ENCODE data around the gene MYH14.
A peak's percentile ranks its signal among the peaks of the same experiment; 100 is the strongest.
"Not testable (repeated sequence)": the region's sequence is repeated elsewhere in the genome, so short reads cannot be mapped to it uniquely, and the experiment has no call there.

Gene MYH14

DNA sequence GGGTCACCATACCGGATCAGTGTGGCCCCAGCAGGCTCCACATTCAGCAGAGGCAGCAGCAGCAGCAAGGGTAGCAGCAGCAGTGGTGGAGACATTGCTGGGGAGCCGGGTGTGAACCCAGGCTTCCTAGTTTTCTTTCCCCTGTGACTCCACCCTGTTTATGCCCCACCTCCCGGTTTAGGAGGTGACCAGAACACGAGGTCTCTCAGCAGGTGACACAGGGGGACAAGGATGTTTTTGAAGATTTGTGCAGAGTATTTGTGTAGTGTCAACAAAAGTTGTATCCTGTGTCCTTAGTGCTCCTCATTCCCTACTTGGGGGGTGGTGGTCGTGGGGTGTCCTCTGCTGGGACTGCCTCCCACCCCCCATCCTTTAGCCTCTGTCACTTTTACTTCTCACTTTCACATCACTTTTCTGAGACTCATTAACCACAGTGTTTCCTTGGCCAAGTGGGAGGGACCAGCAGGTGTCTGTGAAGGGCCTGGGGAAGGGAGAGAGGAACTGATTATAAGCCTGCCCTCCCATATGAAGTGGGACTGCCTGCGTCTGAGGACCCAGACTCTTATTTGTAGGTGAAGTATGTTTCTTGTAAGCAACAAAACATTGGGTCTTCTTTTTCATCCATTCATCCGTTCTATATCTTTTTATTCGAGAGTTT lies 141.4 kb downstream of the MYH14 start:
- H3K4me3 ChIP-seq (ENCODE audit: control insufficient read depth, low read depth, low read length) = no peak overlapping the region
- no peak for DNase-seq (ENCODE audit: low read depth)
- TF ChIP-seq, protein P1, sequence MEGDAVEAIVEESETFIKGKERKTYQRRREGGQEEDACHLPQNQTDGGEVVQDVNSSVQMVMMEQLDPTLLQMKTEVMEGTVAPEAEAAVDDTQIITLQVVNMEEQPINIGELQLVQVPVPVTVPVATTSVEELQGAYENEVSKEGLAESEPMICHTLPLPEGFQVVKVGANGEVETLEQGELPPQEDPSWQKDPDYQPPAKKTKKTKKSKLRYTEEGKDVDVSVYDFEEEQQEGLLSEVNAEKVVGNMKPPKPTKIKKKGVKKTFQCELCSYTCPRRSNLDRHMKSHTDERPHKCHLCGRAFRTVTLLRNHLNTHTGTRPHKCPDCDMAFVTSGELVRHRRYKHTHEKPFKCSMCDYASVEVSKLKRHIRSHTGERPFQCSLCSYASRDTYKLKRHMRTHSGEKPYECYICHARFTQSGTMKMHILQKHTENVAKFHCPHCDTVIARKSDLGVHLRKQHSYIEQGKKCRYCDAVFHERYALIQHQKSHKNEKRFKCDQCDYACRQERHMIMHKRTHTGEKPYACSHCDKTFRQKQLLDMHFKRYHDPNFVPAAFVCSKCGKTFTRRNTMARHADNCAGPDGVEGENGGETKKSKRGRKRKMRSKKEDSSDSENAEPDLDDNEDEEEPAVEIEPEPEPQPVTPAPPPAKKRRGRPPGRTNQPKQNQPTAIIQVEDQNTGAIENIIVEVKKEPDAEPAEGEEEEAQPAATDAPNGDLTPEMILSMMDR (IDR thresholded peaks at IDR 0.05; ENCODE audit: control insufficient read depth, insufficient read depth, low read depth, low read length, missing control alignments) = no peak

DNA sequence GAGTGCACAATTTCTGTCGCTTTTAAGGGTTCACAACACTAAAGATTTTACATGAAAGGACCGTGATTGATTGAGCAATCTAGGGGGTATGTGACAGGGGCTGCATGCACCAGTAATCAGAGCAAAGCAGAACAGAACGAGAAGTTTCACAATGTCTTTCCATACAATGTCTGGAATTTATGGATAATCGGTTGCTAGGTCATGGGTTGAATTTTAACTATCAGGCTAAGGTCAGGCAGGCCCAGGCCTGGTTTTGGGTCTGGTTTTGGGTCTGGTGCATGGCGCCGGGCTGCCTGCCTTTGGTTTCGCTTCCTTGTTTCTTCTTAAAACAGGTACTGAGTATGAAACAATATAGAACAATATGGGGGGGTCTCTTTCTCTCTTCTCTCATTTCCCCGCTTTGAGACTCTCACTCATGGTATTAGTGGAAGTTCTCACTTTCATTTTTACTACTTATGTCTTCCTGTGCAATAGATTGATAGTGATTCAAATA lies 143.7 kb downstream of the MYH14 start:
- DNase-seq (ENCODE audit: low read depth); H3K4me3 ChIP-seq (ENCODE audit: control insufficient read depth, low read depth, low read length): not testable (repeated sequence)

DNA sequence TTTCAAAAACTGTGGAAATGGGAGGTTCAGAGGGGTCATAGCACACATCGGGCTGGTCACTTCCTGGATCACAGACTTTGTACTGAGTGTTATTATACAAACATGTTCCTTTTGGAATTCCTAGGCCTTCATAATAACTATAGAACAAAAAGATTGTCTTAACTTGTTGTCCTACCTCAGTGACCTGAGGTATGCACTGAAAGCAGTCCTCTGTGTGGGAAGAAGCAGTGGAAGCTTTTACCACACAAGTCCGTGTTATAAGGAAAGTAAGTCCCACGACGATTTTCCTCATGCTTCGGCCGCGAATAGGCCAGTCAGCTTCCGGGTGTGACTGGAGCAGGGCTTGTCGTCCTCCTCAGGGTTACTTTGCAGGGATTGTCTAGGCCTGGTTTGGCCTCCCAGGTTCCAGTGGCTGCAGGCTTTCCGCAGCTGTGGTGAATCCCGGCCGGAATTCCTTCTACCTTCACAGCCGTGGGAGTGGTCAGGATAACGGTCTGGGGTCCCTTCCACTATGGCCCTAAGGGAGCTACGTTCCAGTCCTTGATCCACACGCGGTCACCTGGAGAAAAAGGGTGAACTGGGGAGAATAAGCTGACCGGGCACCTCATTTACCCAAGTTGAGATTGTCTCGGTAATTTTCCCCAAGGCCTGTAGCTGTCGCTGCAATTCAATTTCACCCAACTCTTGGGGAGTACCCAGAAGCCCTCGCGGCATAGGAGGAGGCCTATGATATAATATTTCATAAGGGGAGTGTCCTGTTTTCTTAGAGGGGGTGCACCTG lies 146.0 kb downstream of the MYH14 start:
- no peak overlapping the region for H3K4me3 ChIP-seq (ENCODE audit: control insufficient read depth, low read depth, low read length)
- TF ChIP-seq, protein P1 (IDR thresholded peaks at IDR 0.05; ENCODE audit: control insufficient read depth, insufficient read depth, low read depth, low read length, missing control alignments) = peak; percentile 6
- no peak for DNase-seq (ENCODE audit: low read depth)

DNA sequence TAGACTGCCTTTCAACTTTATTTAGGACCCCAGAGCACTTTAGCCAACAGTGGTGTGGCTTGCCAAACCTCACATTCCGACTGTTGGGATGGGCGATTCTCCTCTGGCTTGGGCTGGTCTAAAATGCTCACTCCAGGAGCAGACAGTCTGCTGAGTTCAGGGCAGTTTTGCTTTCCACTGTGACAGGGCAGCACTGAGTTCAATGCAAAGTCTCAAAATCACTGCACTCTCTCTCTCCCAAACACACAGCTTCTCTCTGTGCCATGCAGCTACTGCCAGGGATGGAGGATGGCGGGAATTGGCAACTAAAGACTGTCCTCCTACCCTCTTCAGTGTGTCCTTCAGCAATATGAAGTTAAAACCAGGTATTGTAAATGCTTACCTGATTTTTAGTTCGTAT lies 148.8 kb downstream of the MYH14 start:
- DNase-seq (ENCODE audit: low read depth) = no peak
- TF ChIP-seq, protein P1 (IDR thresholded peaks at IDR 0.05; ENCODE audit: control insufficient read depth, insufficient read depth, low read depth, low read length, missing control alignments) = no peak
- no peak overlapping the region for H3K4me3 ChIP-seq (ENCODE audit: control insufficient read depth, low read depth, low read length)

DNA sequence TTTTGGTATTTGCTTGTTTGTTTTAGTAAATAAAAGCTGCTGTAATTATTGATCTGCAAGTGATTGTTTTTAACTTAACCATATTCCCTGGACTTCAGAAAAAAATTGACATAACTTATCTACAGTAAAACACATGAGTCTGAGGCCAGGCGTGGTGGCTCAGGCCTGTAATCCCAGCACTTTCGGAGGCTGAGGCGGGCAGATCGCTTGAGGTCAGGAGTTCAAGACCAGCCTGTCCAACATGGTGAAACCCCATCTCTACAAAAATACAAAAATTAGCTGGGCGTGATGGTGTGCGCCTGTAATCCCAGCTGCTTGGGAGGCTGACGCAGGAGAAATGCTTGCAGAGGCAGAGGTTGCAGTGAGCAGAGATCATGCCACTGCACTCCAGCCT lies 150.1 kb downstream of the MYH14 start:
- H3K4me3 ChIP-seq (ENCODE audit: control insufficient read depth, low read depth, low read length); DNase-seq (ENCODE audit: low read depth): not testable (repeated sequence)

DNA sequence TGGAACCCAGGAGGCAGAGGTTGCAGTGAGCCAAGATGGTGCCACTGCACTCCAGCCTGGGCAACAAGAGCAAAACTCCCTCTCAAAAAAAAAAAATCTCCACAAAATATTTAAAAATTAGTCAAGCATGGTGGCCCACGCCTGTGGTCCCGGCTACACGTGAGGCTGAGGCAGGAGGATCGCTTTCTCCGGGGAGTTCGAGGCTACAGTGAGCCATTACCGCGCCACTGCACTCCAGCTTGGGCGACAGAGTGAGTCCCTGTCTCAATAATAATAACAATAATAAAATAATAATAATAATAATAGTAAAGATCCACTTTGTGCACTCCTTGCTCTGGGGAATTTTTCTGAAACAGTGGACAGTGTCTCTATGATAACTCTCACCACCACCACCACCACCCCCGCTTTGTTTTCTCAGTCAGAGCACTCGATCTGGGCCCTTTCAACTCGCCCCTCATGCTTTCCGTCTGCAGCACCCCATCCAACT lies 153.3 kb downstream of the MYH14 start:
- TF ChIP-seq, protein P1 (IDR thresholded peaks at IDR 0.05; ENCODE audit: control insufficient read depth, insufficient read depth, low read depth, low read length, missing control alignments) = no peak
- no peak for DNase-seq (ENCODE audit: low read depth)
- H3K4me3 ChIP-seq (ENCODE audit: control insufficient read depth, low read depth, low read length) = no peak overlapping the region

DNA sequence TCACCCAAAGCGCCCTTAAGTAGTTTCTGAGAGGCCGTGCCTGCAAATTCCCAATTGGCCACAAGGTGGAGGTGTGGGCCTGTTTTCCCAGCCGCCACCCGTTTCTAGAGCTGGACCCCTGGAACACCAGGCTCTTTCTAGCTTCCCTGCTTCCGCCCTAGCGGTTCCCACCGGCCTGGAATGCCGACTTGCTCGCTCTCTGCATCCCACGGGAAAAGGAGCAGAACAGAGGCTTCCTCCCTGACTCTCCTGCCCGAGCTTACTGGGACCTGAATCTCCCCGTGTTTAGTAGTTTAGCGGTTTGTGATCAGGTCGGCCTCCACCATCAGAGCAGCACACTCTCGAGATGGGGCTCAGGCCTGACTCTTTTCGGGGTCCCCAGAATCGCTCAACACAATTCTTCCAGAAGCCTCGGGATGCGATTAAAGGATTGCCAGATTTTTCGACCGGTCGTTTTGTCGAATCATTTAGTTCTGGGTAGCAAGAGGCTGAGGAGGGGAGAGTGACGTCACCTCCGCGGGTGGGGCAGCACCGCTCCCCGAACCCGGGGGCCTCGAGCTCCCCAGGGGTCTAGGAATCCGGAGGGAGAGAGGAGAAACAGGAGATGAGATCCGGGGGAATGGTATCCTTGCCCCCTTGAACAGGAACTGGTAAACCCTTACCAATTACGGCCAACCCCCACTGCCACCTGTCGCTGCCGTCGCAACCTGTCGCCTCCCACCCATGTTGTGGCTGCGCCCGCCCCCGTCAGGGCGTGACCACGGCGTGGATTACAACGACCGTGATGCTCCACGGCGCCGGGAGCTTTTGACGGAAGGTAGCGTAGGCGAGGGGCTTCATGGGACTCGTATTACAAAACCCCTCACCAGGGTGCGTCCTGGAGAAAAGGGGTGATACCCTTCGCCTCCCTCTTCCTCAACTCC lies 154.0 kb downstream of the MYH14 start:
- TF ChIP-seq, protein P1 (IDR thresholded peaks at IDR 0.05; ENCODE audit: control insufficient read depth, insufficient read depth, low read depth, low read length, missing control alignments) = peak; percentile 85
- no peak for DNase-seq (ENCODE audit: low read depth)
- H3K4me3 ChIP-seq (ENCODE audit: control insufficient read depth, low read depth, low read length) = peak overlapping the region; percentile 41
